ENCODE results near the gene ALKAL2. TPM values are rescaled to one million over a fixed set of nuclear protein-coding genes. Genes with fewer than 3 reads are reported as not detected.

The ALKAL2 gene
- total and polyA plus RNA-seq, 2 of the 13 experiments (the other 11 are each of a cell fraction or from before 2014, with no cell fraction given) = 0.22 to 1.7 TPM

DNA sequence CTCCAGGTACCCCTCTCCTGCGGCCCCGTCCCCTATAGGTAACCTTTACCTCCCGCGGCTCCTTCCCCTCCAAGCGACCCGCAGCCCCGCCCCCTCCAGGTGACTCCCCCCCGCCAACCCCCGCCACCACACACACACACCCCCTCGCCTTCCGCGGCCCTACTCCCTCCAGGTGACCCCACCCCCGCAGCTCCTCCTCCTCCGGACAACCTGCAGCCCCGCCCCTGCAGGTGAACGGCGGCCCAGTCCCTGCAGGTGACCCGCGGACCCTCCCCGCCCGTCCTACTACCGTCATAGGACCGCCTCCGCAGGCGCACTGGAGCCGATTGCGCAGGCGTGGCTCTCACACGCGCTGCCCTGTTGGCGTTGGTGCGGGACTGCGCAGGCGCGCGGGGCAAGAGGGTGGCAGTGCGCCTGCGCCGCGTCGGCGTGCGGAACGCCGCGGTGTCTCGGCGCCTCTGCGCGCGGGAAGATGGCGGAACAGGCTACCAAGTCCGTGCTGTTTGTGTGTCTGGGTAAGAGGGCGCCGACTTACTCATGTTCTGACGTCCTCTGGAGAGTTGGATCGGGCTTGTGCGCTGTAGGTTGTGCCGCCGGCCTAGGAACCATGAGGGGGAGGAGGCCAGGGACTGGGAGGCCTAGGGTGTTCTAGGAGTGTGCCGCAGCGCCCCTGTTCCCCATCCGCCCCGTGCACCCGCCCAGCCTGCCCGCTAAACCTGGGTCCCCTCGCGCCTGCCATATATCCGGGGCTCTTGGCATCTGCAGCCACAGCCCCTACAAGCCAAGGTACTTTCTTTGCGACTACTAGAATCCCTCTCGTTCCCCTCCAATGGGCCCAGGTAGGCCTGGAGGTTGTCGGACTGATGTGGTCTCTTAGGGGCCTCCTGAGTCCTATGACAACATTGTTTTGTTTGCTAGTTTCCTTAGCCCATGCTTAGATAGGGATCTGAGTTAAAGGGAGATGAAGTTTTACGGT, 23.1 kb downstream of the ALKAL2 start, which contains the start of gene ACP1 (continued):
- TF ChIP-seq, protein P1, sequence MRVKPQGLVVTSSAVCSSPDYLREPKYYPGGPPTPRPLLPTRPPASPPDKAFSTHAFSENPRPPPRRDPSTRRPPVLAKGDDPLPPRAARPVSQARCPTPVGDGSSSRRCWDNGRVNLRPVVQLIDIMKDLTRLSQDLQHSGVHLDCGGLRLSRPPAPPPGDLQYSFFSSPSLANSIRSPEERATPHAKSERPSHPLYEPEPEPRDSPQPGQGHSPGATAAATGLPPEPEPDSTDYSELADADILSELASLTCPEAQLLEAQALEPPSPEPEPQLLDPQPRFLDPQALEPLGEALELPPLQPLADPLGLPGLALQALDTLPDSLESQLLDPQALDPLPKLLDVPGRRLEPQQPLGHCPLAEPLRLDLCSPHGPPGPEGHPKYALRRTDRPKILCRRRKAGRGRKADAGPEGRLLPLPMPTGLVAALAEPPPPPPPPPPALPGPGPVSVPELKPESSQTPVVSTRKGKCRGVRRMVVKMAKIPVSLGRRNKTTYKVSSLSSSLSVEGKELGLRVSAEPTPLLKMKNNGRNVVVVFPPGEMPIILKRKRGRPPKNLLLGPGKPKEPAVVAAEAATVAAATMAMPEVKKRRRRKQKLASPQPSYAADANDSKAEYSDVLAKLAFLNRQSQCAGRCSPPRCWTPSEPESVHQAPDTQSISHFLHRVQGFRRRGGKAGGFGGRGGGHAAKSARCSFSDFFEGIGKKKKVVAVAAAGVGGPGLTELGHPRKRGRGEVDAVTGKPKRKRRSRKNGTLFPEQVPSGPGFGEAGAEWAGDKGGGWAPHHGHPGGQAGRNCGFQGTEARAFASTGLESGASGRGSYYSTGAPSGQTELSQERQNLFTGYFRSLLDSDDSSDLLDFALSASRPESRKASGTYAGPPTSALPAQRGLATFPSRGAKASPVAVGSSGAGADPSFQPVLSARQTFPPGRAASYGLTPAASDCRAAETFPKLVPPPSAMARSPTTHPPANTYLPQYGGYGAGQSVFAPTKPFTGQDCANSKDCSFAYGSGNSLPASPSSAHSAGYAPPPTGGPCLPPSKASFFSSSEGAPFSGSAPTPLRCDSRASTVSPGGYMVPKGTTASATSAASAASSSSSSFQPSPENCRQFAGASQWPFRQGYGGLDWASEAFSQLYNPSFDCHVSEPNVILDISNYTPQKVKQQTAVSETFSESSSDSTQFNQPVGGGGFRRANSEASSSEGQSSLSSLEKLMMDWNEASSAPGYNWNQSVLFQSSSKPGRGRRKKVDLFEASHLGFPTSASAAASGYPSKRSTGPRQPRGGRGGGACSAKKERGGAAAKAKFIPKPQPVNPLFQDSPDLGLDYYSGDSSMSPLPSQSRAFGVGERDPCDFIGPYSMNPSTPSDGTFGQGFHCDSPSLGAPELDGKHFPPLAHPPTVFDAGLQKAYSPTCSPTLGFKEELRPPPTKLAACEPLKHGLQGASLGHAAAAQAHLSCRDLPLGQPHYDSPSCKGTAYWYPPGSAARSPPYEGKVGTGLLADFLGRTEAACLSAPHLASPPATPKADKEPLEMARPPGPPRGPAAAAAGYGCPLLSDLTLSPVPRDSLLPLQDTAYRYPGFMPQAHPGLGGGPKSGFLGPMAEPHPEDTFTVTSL (CRISPR knock-in tag; IDR thresholded peaks at IDR 0.05; ENCODE audit: borderline replicate concordance) = no peak
- TF ChIP-seq ZFY (CRISPR knock-in tag; IDR thresholded peaks at IDR 0.05) (peak; percentile 95), KAT8 (CRISPR knock-in tag; IDR thresholded peaks at IDR 0.05) (peak; percentile 87), ZNF446 (CRISPR knock-in tag; IDR thresholded peaks at IDR 0.05) (peak; percentile 17; the same call in 1 of the 2 replicates), SSRP1 (CRISPR knock-in tag; IDR thresholded peaks at IDR 0.05) (no peak), RFX1 (IDR thresholded peaks at IDR 0.05) (no peak), SETDB1 (CRISPR knock-in tag; IDR thresholded peaks at IDR 0.05; ENCODE audit: borderline replicate concordance) (no peak), SALL1 (CRISPR knock-in tag; IDR thresholded peaks at IDR 0.05) (peak; percentile 92), ZSCAN30 (CRISPR knock-in tag; IDR thresholded peaks at IDR 0.05) (peak; percentile 62; the same call in 1 of the 2 replicates), ZNF792 (CRISPR knock-in tag; IDR thresholded peaks at IDR 0.05) (no peak), ZNF558 (CRISPR knock-in tag; IDR thresholded peaks at IDR 0.05; ENCODE audit: borderline replicate concordance) (peak; percentile 81; the same call in 1 of the 2 replicates)
- TF ChIP-seq, protein P2, sequence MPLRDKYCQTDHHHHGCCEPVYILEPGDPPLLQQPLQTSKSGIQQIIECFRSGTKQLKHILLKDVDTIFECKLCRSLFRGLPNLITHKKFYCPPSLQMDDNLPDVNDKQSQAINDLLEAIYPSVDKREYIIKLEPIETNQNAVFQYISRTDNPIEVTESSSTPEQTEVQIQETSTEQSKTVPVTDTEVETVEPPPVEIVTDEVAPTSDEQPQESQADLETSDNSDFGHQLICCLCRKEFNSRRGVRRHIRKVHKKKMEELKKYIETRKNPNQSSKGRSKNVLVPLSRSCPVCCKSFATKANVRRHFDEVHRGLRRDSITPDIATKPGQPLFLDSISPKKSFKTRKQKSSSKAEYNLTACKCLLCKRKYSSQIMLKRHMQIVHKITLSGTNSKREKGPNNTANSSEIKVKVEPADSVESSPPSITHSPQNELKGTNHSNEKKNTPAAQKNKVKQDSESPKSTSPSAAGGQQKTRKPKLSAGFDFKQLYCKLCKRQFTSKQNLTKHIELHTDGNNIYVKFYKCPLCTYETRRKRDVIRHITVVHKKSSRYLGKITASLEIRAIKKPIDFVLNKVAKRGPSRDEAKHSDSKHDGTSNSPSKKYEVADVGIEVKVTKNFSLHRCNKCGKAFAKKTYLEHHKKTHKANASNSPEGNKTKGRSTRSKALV (CRISPR knock-in tag; IDR thresholded peaks at IDR 0.05) = no peak
- TF ChIP-seq, protein P3, sequence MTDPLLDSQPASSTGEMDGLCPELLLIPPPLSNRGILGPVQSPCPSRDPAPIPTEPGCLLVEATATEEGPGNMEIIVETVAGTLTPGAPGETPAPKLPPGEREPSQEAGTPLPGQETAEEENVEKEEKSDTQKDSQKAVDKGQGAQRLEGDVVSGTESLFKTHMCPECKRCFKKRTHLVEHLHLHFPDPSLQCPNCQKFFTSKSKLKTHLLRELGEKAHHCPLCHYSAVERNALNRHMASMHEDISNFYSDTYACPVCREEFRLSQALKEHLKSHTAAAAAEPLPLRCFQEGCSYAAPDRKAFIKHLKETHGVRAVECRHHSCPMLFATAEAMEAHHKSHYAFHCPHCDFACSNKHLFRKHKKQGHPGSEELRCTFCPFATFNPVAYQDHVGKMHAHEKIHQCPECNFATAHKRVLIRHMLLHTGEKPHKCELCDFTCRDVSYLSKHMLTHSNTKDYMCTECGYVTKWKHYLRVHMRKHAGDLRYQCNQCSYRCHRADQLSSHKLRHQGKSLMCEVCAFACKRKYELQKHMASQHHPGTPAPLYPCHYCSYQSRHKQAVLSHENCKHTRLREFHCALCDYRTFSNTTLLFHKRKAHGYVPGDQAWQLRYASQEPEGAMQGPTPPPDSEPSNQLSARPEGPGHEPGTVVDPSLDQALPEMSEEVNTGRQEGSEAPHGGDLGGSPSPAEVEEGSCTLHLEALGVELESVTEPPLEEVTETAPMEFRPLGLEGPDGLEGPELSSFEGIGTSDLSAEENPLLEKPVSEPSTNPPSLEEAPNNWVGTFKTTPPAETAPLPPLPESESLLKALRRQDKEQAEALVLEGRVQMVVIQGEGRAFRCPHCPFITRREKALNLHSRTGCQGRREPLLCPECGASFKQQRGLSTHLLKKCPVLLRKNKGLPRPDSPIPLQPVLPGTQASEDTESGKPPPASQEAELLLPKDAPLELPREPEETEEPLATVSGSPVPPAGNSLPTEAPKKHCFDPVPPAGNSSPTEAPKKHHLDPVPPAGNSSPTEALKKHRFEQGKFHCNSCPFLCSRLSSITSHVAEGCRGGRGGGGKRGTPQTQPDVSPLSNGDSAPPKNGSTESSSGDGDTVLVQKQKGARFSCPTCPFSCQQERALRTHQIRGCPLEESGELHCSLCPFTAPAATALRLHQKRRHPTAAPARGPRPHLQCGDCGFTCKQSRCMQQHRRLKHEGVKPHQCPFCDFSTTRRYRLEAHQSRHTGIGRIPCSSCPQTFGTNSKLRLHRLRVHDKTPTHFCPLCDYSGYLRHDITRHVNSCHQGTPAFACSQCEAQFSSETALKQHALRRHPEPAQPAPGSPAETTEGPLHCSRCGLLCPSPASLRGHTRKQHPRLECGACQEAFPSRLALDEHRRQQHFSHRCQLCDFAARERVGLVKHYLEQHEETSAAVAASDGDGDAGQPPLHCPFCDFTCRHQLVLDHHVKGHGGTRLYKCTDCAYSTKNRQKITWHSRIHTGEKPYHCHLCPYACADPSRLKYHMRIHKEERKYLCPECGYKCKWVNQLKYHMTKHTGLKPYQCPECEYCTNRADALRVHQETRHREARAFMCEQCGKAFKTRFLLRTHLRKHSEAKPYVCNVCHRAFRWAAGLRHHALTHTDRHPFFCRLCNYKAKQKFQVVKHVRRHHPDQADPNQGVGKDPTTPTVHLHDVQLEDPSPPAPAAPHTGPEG (CRISPR knock-in tag; IDR thresholded peaks at IDR 0.05) = no peak

Data from HepG2 (cell line).